Measurements from ENCODE around the gene PTCHD1.

DNA sequence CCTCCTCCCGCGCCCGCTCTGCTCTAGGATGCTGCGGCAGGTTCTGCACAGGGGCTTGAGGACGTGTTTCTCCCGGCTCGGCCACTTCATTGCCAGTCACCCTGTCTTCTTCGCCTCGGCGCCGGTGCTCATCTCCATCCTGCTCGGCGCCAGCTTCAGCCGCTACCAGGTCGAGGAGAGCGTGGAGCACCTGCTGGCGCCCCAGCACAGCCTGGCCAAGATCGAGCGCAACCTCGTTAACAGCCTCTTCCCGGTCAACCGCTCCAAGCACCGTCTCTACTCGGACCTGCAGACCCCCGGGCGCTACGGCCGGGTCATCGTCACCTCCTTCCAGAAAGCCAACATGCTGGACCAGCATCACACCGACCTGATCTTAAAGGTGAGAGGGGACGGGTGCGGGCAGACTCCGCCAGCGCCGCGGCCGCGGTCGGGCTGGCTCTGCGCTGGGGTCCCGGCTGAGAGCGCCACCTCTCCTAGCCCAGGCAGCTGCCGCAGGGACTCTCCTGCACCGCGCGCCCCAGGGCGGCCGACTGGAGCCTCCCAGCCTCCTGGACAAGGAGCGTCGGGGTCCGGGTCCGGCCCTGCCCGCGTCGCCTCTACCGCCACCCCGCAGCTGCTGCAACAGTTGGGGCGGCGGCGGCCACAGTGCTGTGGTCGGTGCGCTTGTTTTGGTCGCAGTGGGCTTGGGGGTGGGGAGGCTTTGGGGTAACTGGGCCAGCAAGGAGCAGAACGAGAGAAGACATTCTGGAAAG, at the start of gene PTCHD1:
- TF ChIP-seq POLR2A (IDR thresholded peaks at IDR 0.05; ENCODE audit: borderline replicate concordance, extremely low read depth, insufficient read depth, insufficient read length) (no peak), POLR2AphosphoS5 (IDR thresholded peaks at IDR 0.05; ENCODE audit: low read depth, low read length) (no peak), JUND (IDR thresholded peaks at IDR 0.05) (no peak), SIN3A (IDR thresholded peaks at IDR 0.05; ENCODE audit: low read depth) (no peak), FOSL1 (IDR thresholded peaks at IDR 0.05; ENCODE audit: low read depth) (no peak), ELF1 (IDR thresholded peaks at IDR 0.05; ENCODE audit: borderline replicate concordance, low read depth) (no peak)
- TF ChIP-seq, protein P1, sequence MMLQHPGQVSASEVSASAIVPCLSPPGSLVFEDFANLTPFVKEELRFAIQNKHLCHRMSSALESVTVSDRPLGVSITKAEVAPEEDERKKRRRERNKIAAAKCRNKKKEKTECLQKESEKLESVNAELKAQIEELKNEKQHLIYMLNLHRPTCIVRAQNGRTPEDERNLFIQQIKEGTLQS (IDR thresholded peaks at IDR 0.05): no peak
- TF ChIP-seq, protein P2, sequence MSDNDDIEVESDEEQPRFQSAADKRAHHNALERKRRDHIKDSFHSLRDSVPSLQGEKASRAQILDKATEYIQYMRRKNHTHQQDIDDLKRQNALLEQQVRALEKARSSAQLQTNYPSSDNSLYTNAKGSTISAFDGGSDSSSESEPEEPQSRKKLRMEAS (IDR thresholded peaks at IDR 0.05): no peak
- TF ChIP-seq, protein P3, sequence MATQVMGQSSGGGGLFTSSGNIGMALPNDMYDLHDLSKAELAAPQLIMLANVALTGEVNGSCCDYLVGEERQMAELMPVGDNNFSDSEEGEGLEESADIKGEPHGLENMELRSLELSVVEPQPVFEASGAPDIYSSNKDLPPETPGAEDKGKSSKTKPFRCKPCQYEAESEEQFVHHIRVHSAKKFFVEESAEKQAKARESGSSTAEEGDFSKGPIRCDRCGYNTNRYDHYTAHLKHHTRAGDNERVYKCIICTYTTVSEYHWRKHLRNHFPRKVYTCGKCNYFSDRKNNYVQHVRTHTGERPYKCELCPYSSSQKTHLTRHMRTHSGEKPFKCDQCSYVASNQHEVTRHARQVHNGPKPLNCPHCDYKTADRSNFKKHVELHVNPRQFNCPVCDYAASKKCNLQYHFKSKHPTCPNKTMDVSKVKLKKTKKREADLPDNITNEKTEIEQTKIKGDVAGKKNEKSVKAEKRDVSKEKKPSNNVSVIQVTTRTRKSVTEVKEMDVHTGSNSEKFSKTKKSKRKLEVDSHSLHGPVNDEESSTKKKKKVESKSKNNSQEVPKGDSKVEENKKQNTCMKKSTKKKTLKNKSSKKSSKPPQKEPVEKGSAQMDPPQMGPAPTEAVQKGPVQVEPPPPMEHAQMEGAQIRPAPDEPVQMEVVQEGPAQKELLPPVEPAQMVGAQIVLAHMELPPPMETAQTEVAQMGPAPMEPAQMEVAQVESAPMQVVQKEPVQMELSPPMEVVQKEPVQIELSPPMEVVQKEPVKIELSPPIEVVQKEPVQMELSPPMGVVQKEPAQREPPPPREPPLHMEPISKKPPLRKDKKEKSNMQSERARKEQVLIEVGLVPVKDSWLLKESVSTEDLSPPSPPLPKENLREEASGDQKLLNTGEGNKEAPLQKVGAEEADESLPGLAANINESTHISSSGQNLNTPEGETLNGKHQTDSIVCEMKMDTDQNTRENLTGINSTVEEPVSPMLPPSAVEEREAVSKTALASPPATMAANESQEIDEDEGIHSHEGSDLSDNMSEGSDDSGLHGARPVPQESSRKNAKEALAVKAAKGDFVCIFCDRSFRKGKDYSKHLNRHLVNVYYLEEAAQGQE (IDR thresholded peaks at IDR 0.05; ENCODE audit: low read depth): no peak
- TF ChIP-seq, protein P4, sequence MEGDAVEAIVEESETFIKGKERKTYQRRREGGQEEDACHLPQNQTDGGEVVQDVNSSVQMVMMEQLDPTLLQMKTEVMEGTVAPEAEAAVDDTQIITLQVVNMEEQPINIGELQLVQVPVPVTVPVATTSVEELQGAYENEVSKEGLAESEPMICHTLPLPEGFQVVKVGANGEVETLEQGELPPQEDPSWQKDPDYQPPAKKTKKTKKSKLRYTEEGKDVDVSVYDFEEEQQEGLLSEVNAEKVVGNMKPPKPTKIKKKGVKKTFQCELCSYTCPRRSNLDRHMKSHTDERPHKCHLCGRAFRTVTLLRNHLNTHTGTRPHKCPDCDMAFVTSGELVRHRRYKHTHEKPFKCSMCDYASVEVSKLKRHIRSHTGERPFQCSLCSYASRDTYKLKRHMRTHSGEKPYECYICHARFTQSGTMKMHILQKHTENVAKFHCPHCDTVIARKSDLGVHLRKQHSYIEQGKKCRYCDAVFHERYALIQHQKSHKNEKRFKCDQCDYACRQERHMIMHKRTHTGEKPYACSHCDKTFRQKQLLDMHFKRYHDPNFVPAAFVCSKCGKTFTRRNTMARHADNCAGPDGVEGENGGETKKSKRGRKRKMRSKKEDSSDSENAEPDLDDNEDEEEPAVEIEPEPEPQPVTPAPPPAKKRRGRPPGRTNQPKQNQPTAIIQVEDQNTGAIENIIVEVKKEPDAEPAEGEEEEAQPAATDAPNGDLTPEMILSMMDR (IDR thresholded peaks at IDR 0.05 in 2 of 3, conservative IDR thresholded peaks at IDR 0.05 in 1 of 3; ENCODE audit: borderline replicate concordance in 1 of 3, insufficient read depth in 1 of 3, low read depth in 2 of 3, low read length in 2 of 3): no peak
